Endothelial cell of umbilical vein (primary cell): ENCODE results near the gene SQOR. TPM values are rescaled to one million over a fixed set of nuclear protein-coding genes. Genes with fewer than 3 reads are reported as not detected.
A peak's percentile ranks its signal among the peaks of the same experiment; 100 is the strongest.

Experiments
- BruUV-seq: library from RNA; stranded (reverse); fragments of 400-500 nt; replicated peaks from 2 replicates; lab custom pipeline; 2021; lab: Mats Ljungman, UMichigan
- CTCF ChIA-PET: fragments of 300-600, 350-600 bp; sonication (Branson Sonifier 250); formaldehyde crosslinking; loops from one replicate; lab custom pipeline; 2021; ENCODE audit warnings: antibody characterized with exemption, inconsistent platforms; lab: Charles Lee
- POLR2A ChIA-PET: fragments of 300-600, 350-600 bp; sonication (Branson Sonifier 250); formaldehyde crosslinking; loops from one replicate; lab custom pipeline; 2021; ENCODE audit warnings: antibody characterized with exemption, inconsistent platforms; lab: Charles Lee
- DNase-seq: peaks from one replicate; pipeline ENCODE4 v3.0.0-alpha.2; 2011; ENCODE audit warnings: low read depth, low spot score
- FAIRE-seq: peaks from 2 replicates; lab custom pipeline; 2011; peaks lifted over from hg19 to GRCh38; lab: Jason Lieb, UNC
- H2AFZ ChIP-seq: 2 replicates; pipeline ENCODE4 v1.6.0; 2012; ENCODE audit warnings: low read depth, low read length, control low read depth, inconsistent platforms
- H3K27ac ChIP-seq: 2 replicates; pipeline ENCODE4 v1.5.1; 2011; ENCODE audit warnings: low read depth, mild to moderate bottlenecking, control low read depth, low read length, moderate library complexity; ENCODE audit not compliant: insufficient read depth
- H3K27me3 ChIP-seq, 2 experiments: 2 replicates each; pipeline versions ENCODE4 v1.6.0 to v1.6.1; 2011; ENCODE audit warnings: low read length in 2 of 2, mixed read lengths in 1 of 2; ENCODE audit not compliant: control insufficient read depth in 2 of 2, insufficient read depth in 2 of 2
- H3K36me3 ChIP-seq, 2 experiments: 2 replicates in 1 of 2; 3 replicates in 1 of 2; pipeline ENCODE4 v1.5.1; 2011; ENCODE audit warnings: low read length in 2 of 2, mild to moderate bottlenecking in 1 of 2, moderate library complexity in 1 of 2; ENCODE audit not compliant: control insufficient read depth in 2 of 2, insufficient read depth in 2 of 2; ENCODE audit errors: extremely low read depth in 1 of 2
- H3K4me1 ChIP-seq: 3 replicates; pipeline ENCODE4 v1.5.1; 2011; ENCODE audit warnings: mild to moderate bottlenecking, low read length; ENCODE audit not compliant: control insufficient read depth, insufficient read depth; ENCODE audit errors: extremely low read depth
- H3K4me2 ChIP-seq: 2 replicates; pipeline ENCODE4 v1.6.1; 2011; ENCODE audit warnings: low read length, control low read depth, mixed read lengths; ENCODE audit not compliant: insufficient read depth
- H3K4me3 ChIP-seq, 3 experiments: fragments of 200-600 bp in 1 of 3; sonication (generic), shearing (Covaris generic) in 1 of 3; replicated peaks in 1 of 3; 2 replicates each; pipeline ENCODE4 v1.5.1; 2011 to 2016; ENCODE audit warnings: control low read depth in 3 of 3, low read length in 3 of 3, mild to moderate bottlenecking in 2 of 3, inconsistent platforms in 1 of 3, low read depth in 1 of 3, moderate library complexity in 1 of 3; ENCODE audit not compliant: insufficient read depth in 1 of 3
- H3K79me2 ChIP-seq: 2 replicates; pipeline ENCODE4 v1.6.0; 2012; ENCODE audit warnings: low read length, inconsistent platforms; ENCODE audit not compliant: control insufficient read depth, insufficient read depth
- H3K9ac ChIP-seq: replicated peaks from 2 replicates; pipeline ENCODE3; 2011; ENCODE audit warnings: low read length, control low read depth; ENCODE audit not compliant: insufficient read depth; ENCODE audit errors: extremely low read depth
- H3K9me1 ChIP-seq: replicated peaks from 3 replicates; pipeline ENCODE4 v1.6.0; 2011; ENCODE audit warnings: mild to moderate bottlenecking, low read length; ENCODE audit not compliant: control insufficient read depth, insufficient read depth; ENCODE audit errors: extremely low read depth
- H3K9me3 ChIP-seq: replicated peaks from 2 replicates; pipeline ENCODE4 v1.5.1; 2012; ENCODE audit warnings: low read length, inconsistent platforms; ENCODE audit not compliant: control insufficient read depth, insufficient read depth
- H4K20me1 ChIP-seq: replicated peaks from 2 replicates; pipeline ENCODE3; 2011; ENCODE audit warnings: mild to moderate bottlenecking, low read length; ENCODE audit not compliant: control insufficient read depth, insufficient read depth; ENCODE audit errors: extremely low read depth
- EZH2 ChIP-seq: IDR thresholded peaks from 2 replicates; pipeline ENCODE4 v1.6.1; 2012; ENCODE audit warnings: borderline replicate concordance, low read depth, mild to moderate bottlenecking, moderate library complexity, low read length, inconsistent platforms; ENCODE audit not compliant: severe bottlenecking
- FOS ChIP-seq: IDR thresholded peaks from 2 replicates; pipeline ENCODE4 v1.6.1; 2011; ENCODE audit warnings: mild to moderate bottlenecking, low read length, moderate library complexity, borderline replicate concordance; ENCODE audit not compliant: insufficient read depth
- GATA2 ChIP-seq: IDR thresholded peaks from 2 replicates; pipeline ENCODE4 v1.7.0; 2011; ENCODE audit warnings: low read depth, mild to moderate bottlenecking, moderate library complexity, mixed read lengths, low read length; ENCODE audit not compliant: insufficient read length, insufficient read depth
- JUN ChIP-seq: IDR thresholded peaks from 2 replicates; pipeline ENCODE4 v1.6.1; 2011; ENCODE audit warnings: borderline replicate concordance, low read depth; ENCODE audit not compliant: insufficient read length, insufficient read depth
- MYC ChIP-seq: IDR thresholded peaks from one replicate; pipeline ENCODE4 v1.6.1; 2011; ENCODE audit warnings: mild to moderate bottlenecking, low read depth, low read length
- POLR2A ChIP-seq: IDR thresholded peaks from 2 replicates; pipeline ENCODE4 v1.6.1; 2012; ENCODE audit warnings: low read depth, mild to moderate bottlenecking, control low read depth, low read length
- POLR2AphosphoS5 ChIP-seq: IDR thresholded peaks from 2 replicates; pipeline ENCODE4 v1.6.1; 2012; ENCODE audit warnings: low read depth, mild to moderate bottlenecking, control low read depth, low read length, moderate library complexity; ENCODE audit not compliant: insufficient read depth
- dilution Hi-C: fragments of 300-500 bp; cut with MboI; formaldehyde crosslinking; loops from one replicate; pipeline ENCODE4 v1.15.0; 2019; ENCODE audit warnings: low sequenced_read_pairs; ENCODE audit not compliant: extremely low pct_ligation_motif_present
- intact Hi-C: fragments of 100-400 bp; cut with micrococcal nuclease; formaldehyde crosslinking; loops from one replicate; pipeline ENCODE4 v1.10.0; 2022
- polyA plus RNA-seq, 4 experiments: library from polyadenylated mRNA; depleted of rRNA in 3 of 4; stranded (reverse) in 3 of 4; unstranded in 1 of 4; fragments of >200 nt; gene quantifications; 2 replicates each; pipeline versions ENCODE4 v1.2.1 to v1.2.3, GENCODE V29; 2011 to 2012; ENCODE audit warnings: missing spikeins in 1 of 4
- total RNA-seq: library from RNA; stranded (reverse); gene quantifications from 2 replicates; pipeline ENCODE4 v1.2.3, GENCODE V29; 2021
- TF ChIP-seq, protein P1 (sequence below), 2 donors: IDR thresholded peaks; 1 replicate in 1 of 2; 2 replicates in 1 of 2; pipeline ENCODE4 v1.5.1; 2011; ENCODE audit warnings: low read length in 2 of 2, mild to moderate bottlenecking in 2 of 2, moderate library complexity in 2 of 2, control low read depth in 1 of 2, inconsistent platforms in 1 of 2, low read depth in 1 of 2; ENCODE audit not compliant: insufficient read depth in 1 of 2; ENCODE audit errors: extremely low read depth in 1 of 2
- TF ChIP-seq, protein P2 (sequence below): IDR thresholded peaks from 2 replicates; pipeline ENCODE4 v1.6.1; 2011; ENCODE audit not compliant: insufficient read depth, insufficient read length

The SQOR gene
- total and polyA plus RNA-seq, 2 donors (not counting 3 experiments of a cell fraction or from before 2014, with no cell fraction given) = 12.9 to 17.9 TPM

DNA sequence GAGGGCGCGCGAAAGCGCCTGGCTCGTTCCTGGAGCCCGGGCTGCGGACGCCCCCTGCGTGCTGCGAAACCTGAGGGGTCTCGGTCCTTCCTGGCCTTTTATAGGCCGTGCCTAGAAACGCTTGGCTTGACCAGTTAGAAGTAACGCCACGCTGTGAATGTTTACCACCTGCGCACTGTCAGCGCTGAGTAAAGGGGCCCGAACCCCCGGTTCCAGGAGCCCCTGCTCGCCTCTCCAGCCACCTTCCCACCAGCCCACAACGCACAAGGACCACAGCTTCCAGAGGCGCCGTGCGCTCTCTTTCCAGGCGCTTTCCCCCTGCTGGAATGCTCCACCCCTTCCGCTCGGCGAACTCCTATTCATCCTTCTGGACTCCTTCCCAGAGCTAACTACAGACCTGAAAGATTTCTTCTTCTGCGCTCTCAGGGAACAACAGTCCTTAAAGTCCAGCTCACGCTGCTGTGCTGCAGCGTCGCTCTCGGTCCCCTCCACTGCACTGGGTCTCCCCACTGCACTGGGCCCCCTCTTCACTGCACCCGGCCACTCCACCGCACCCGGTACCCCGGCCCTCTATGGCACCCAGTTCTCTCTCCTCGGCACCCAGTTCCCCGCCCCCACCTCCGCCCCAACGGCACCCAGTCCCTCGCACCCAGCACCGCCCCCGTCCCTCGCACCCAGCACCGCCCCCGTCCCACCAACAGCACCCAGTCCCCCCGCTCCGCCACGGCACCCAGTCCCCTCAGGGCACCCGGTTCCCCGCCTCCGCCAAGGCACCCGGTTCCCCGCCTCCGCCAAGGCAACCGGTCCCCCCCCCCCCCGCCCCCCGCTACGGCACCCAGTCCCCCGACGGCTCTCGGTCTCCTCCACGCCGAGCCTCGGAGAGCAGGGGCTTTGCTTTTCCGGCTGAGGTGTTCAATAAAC lies 69.8 kb downstream of the SQOR start:
- no peaks in the 10 kb centered on the region for H3K9me3 ChIP-seq
- no peaks in the 10 kb centered on the region for H3K27me3 ChIP-seq
- no peaks in the 10 kb centered on the region for H4K20me1 ChIP-seq
- no peak overlapping the region for H3K27ac ChIP-seq
- no peak for TF ChIP-seq EZH2
- TF ChIP-seq JUN = no peak
- TF ChIP-seq, protein P1, sequence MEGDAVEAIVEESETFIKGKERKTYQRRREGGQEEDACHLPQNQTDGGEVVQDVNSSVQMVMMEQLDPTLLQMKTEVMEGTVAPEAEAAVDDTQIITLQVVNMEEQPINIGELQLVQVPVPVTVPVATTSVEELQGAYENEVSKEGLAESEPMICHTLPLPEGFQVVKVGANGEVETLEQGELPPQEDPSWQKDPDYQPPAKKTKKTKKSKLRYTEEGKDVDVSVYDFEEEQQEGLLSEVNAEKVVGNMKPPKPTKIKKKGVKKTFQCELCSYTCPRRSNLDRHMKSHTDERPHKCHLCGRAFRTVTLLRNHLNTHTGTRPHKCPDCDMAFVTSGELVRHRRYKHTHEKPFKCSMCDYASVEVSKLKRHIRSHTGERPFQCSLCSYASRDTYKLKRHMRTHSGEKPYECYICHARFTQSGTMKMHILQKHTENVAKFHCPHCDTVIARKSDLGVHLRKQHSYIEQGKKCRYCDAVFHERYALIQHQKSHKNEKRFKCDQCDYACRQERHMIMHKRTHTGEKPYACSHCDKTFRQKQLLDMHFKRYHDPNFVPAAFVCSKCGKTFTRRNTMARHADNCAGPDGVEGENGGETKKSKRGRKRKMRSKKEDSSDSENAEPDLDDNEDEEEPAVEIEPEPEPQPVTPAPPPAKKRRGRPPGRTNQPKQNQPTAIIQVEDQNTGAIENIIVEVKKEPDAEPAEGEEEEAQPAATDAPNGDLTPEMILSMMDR (IDR thresholded peaks at IDR 0.05; ENCODE audit: extremely low read depth in 1 of 2, insufficient read depth in 1 of 2, low read depth in 1 of 2, low read length in 2 of 2) = no peak
- TF ChIP-seq FOS = no peak
- no peak for TF ChIP-seq MYC
- TF ChIP-seq POLR2A = no peak
- no peak for TF ChIP-seq GATA2
- no peak for TF ChIP-seq POLR2AphosphoS5
- TF ChIP-seq, protein P2, sequence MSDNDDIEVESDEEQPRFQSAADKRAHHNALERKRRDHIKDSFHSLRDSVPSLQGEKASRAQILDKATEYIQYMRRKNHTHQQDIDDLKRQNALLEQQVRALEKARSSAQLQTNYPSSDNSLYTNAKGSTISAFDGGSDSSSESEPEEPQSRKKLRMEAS = no peak
- CTCF ChIA-PET = interaction anchor here (0.6 to 6.3 kb wide), 31 partner anchors 9 to 1813 kb away, joined by 3 to 64 read pairs (median 5); no protein-coding TSS in a partner anchor
- BruUV-seq = no TSS peak
- intact Hi-C loops = loop anchor here (1.0 to 5.0 kb wide), 5 partner anchors 69 to 1493 kb away; partner anchors contain the start of gene SQOR
- peak overlapping the region; percentile 42 to 78 (median 51) for H3K4me3 ChIP-seq
- peak; percentile 34 for DNase-seq
- H3K4me1 ChIP-seq = peaks cover 4% of the 10 kb centered on the region
- H3K4me2 ChIP-seq = peak overlapping the region; percentile 93
- H3K9ac ChIP-seq = peak overlapping the region; percentile 39
- no peaks in the 10 kb centered on the region for H3K36me3 ChIP-seq
- no peaks in the 10 kb centered on the region for H3K79me2 ChIP-seq
- dilution Hi-C loops = no loop called here
- POLR2A ChIA-PET = no interaction called here
- no peaks in the 10 kb centered on the region for H3K9me1 ChIP-seq
- FAIRE-seq = peak; percentile 33
- peak overlapping the region; percentile 86 for H2AFZ ChIP-seq
